NCI-H1105 (cell line): ENCODE measurements around the gene IL34.
"Not testable (repeated sequence)": the region's sequence is repeated elsewhere in the genome, so short reads cannot be mapped to it uniquely, and the experiment has no call there.

ENCODE experiments used
- DNase-seq: peaks from one replicate; lab custom pipeline; 2025; lab: John Stamatoyannopoulos, UW

The IL34 gene

GRCh38 chr16:70658921-70659320, 12.6 kb downstream of the IL34 start:
- no peak for DNase-seq

GRCh38 chr16:70659546-70659945, 13.2 kb downstream of the IL34 start:
- DNase-seq, result no peak

- no peak for DNase-seq
Measured at GRCh38 chr16:70659953-70660671, 13.8 kb downstream of the IL34 start.

GRCh38 chr16:70660672-70661350, 14.5 kb downstream of the IL34 start:
- no peak for DNase-seq

GRCh38 chr16:70661534-70661917, 15.2 kb downstream of the IL34 start:
- DNase-seq, result no peak

GRCh38 chr16:70661918-70662641, 15.7 kb downstream of the IL34 start:
- no peak for DNase-seq

- DNase-seq, result no peak
Measured at GRCh38 chr16:70662991-70663523, 16.7 kb downstream of the IL34 start.

GRCh38 chr16:70663524-70664324, 17.4 kb downstream of the IL34 start:
- no peak for DNase-seq

GRCh38 chr16:70664325-70665112, 18.2 kb downstream of the IL34 start:
- no peak for DNase-seq

- no peak for DNase-seq
Measured at GRCh38 chr16:70665113-70665694, 18.8 kb downstream of the IL34 start.

- DNase-seq, result no peak
Measured at GRCh38 chr16:70665806-70666735, 19.7 kb downstream of the IL34 start.

- DNase-seq, result no peak
Measured at GRCh38 chr16:70670175-70670574, 23.8 kb downstream of the IL34 start.

GRCh38 chr16:70670938-70671337, 24.6 kb downstream of the IL34 start:
- DNase-seq, result not testable (repeated sequence)

- no peak for DNase-seq
Measured at GRCh38 chr16:70674221-70675014, 28.1 kb downstream of the IL34 start.

GRCh38 chr16:70675851-70676513, 29.6 kb downstream of the IL34 start:
- no peak for DNase-seq

GRCh38 chr16:70676675-70677498, 30.5 kb downstream of the IL34 start:
- no peak for DNase-seq

GRCh38 chr16:70677499-70678120, 31.3 kb downstream of the IL34 start:
- no peak for DNase-seq
